PFSK-1 (cell line): ENCODE data around the gene DRD4.

Experiments
- FOXP2 ChIP-seq: optimal IDR thresholded peaks from 2 replicates; pipeline ENCODE3; 2011; ENCODE audit warnings: borderline replicate concordance, control low read depth, inconsistent platforms; ENCODE audit not compliant: insufficient read depth; ENCODE audit errors: extremely low read length, extremely low read depth
- POLR2AphosphoS5 ChIP-seq: IDR thresholded peaks from 2 replicates; pipeline ENCODE4 v1.6.1; 2012; ENCODE audit warnings: low read depth, mild to moderate bottlenecking, control low read depth, low read length, moderate library complexity
- SIN3A ChIP-seq: IDR thresholded peaks from 2 replicates; pipeline ENCODE4 v1.6.1; 2012; ENCODE audit warnings: mild to moderate bottlenecking, low read length, moderate library complexity, borderline replicate concordance; ENCODE audit not compliant: insufficient read depth
- TAF1 ChIP-seq: IDR thresholded peaks from 2 replicates; pipeline ENCODE4 v1.6.1; 2012; ENCODE audit warnings: low read length, control low read depth, borderline replicate concordance; ENCODE audit not compliant: insufficient read depth
- TF ChIP-seq, protein P1 (sequence below), 2 experiments: IDR thresholded peaks; 2 replicates each; pipeline versions ENCODE4 v1.6.1 to v1.8.0; 2011 to 2012; ENCODE audit warnings: low read depth in 2 of 2, low read length in 2 of 2, control low read depth in 1 of 2, inconsistent platforms in 1 of 2, mild to moderate bottlenecking in 1 of 2, moderate library complexity in 1 of 2; ENCODE audit not compliant: insufficient read depth in 1 of 2

The DRD4 gene

GRCh38 chr11:659532-660085, 22.5 kb downstream of the DRD4 start:
- TF ChIP-seq FOXP2 (no peak), TAF1 (no peak), SIN3A (no peak), POLR2AphosphoS5 (no peak)
- TF ChIP-seq, protein P1, sequence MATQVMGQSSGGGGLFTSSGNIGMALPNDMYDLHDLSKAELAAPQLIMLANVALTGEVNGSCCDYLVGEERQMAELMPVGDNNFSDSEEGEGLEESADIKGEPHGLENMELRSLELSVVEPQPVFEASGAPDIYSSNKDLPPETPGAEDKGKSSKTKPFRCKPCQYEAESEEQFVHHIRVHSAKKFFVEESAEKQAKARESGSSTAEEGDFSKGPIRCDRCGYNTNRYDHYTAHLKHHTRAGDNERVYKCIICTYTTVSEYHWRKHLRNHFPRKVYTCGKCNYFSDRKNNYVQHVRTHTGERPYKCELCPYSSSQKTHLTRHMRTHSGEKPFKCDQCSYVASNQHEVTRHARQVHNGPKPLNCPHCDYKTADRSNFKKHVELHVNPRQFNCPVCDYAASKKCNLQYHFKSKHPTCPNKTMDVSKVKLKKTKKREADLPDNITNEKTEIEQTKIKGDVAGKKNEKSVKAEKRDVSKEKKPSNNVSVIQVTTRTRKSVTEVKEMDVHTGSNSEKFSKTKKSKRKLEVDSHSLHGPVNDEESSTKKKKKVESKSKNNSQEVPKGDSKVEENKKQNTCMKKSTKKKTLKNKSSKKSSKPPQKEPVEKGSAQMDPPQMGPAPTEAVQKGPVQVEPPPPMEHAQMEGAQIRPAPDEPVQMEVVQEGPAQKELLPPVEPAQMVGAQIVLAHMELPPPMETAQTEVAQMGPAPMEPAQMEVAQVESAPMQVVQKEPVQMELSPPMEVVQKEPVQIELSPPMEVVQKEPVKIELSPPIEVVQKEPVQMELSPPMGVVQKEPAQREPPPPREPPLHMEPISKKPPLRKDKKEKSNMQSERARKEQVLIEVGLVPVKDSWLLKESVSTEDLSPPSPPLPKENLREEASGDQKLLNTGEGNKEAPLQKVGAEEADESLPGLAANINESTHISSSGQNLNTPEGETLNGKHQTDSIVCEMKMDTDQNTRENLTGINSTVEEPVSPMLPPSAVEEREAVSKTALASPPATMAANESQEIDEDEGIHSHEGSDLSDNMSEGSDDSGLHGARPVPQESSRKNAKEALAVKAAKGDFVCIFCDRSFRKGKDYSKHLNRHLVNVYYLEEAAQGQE (IDR thresholded peaks at IDR 0.05; ENCODE audit: insufficient read depth in 1 of 2, low read depth in 2 of 2, low read length in 2 of 2) = no peak

GRCh38 chr11:660281-660680, 23.2 kb downstream of the DRD4 start:
- TF ChIP-seq TAF1 = no peak
- TF ChIP-seq FOXP2 = no peak
- no peak for TF ChIP-seq POLR2AphosphoS5
- TF ChIP-seq SIN3A = no peak

DNA sequence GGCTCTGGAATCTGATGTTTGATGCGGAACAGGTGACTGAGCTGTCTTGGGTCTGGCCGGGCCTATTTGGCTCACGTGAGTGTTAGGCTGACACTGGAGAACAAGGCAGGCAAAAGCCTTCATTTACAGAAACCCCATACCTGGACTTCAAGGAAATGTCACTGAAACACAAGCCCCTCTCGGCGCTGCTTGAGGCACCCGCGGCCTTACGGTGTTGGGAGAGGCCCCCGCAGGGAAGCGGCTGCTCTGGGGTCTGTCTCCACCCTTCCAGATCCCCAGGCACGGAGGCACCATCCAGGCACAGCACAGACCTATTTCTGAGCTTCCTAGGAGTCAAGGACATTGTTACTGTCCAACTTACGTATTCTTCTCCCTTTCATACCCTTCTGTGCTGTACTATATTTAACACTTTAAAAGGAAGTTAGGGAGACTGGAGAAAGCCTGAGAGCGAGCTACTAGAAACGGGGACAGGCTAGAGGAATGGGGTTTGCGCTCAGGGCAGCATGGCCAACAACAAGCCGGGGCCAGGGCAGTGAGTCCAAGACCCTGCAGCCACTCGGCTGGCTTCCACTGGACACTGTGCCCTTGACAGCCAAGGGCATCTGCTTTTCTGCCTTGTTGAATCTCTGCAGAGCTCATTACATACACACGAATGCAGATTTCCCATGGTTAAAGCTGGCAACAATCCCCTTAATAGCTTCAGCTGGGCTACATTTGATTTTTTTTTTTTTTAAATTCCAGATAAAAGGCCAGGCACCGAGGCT, 23.8 kb downstream of the DRD4 start:
- TF ChIP-seq, protein P1 (IDR thresholded peaks at IDR 0.05; ENCODE audit: insufficient read depth in 1 of 2, low read depth in 2 of 2, low read length in 2 of 2) = no peak
- no peak for TF ChIP-seq TAF1
- TF ChIP-seq SIN3A = no peak
- no peak for TF ChIP-seq FOXP2
- TF ChIP-seq POLR2AphosphoS5 = no peak

GRCh38 chr11:662689-663274, 25.7 kb downstream of the DRD4 start:
- TF ChIP-seq FOXP2 (peak; percentile 64), TAF1 (no peak)

GRCh38 chr11:665062-665703, 28.1 kb downstream of the DRD4 start:
- TF ChIP-seq POLR2AphosphoS5 = no peak
- TF ChIP-seq, protein P1 (IDR thresholded peaks at IDR 0.05; ENCODE audit: insufficient read depth in 1 of 2, low read depth in 2 of 2, low read length in 2 of 2) = no peak
- TF ChIP-seq TAF1 = no peak
- TF ChIP-seq SIN3A = no peak
- no peak for TF ChIP-seq FOXP2
